Right lobe of liver (tissue), 6 donors: ENCODE data around the gene CUEDC1. TPM values are rescaled to one million over a fixed set of nuclear protein-coding genes. Genes with fewer than 3 reads are reported as not detected.

ENCODE experiments used
- ATAC-seq, 4 donors: fragments of 200-7000 bp; cut with Tn5 transposase; one replicate each; pipeline ENCODE4 v1.9.1; 2020; ENCODE audit warnings: mild to moderate bottlenecking in 4 of 4, moderate library complexity in 4 of 4
- DNase-seq, 3 donors: peaks; one replicate each; pipeline ENCODE4 v3.0.0-alpha.2; 2020
- H3K27ac ChIP-seq, 3 donors: fragments of 200-600 bp; one replicate each; pipeline ENCODE4 v1.8.0; 2022
- H3K27me3 ChIP-seq, 2 donors: fragments of 200-600 bp; one replicate each; pipeline ENCODE4 v1.8.0; 2022
- H3K36me3 ChIP-seq, 4 donors: fragments of 200-600 bp; sonication (generic) in 1 of 4; one replicate each; pipeline versions ENCODE4 v1.5.1 to v1.8.0; 2017 to 2022; ENCODE audit warnings: control low read depth in 1 of 4
- H3K4me1 ChIP-seq, 4 donors: fragments of 200-600 bp; sonication (generic) in 1 of 4; one replicate each; pipeline versions ENCODE4 v1.5.1 to v1.8.0; 2017 to 2022; ENCODE audit warnings: control low read depth in 1 of 4
- H3K4me3 ChIP-seq, 3 donors: fragments of 200-600 bp; one replicate each; pipeline ENCODE4 v1.8.0; 2022
- H3K9me3 ChIP-seq, 4 donors: fragments of 200-600 bp; sonication (generic) in 1 of 4; one replicate each; pipeline versions ENCODE4 v1.5.1 to v1.8.0; 2017 to 2022; ENCODE audit warnings: control low read depth in 1 of 4
- CTCF ChIP-seq, 4 donors: fragments of 200-600 bp in 3 of 4; fragments of 450-650 bp in 1 of 4; IDR thresholded peaks; one replicate each; pipeline versions ENCODE4 v1.5.1 to v1.8.0; 2016 to 2022; ENCODE audit warnings: antibody characterized with exemption in 4 of 4, mild to moderate bottlenecking in 2 of 4
- POLR2A ChIP-seq: fragments of 450-650 bp; IDR thresholded peaks from one replicate; pipeline ENCODE4 v1.6.1; 2017; ENCODE audit warnings: antibody characterized with exemption, mild to moderate bottlenecking
- WGBS: methylation state at CpG from one replicate; pipeline ENCODE4 v1.1.6; 2018; ENCODE audit warnings: low coverage, low lambda C conversion rate; ENCODE audit not compliant: insufficient coverage; ENCODE audit errors: missing lambda C conversion rate; 5-methylcytosine and 5-hydroxymethylcytosine counted together
- intact Hi-C, 2 donors: fragments of 100-400 bp; cut with DNase I; formaldehyde crosslinking; loops; one replicate each; pipeline versions ENCODE4 v1.11.2 to v1.14.1; 2022
- total RNA-seq, 6 experiments: library from RNA; depleted of rRNA in 2 of 6; stranded (reverse); fragments of >200 nt in 2 of 6; fragmentation: NEBNext Ultra II Directional in 3 of 6; extraction: Animal tissue kit (Norgen Biotek cat#: 25700) in 3 of 6; gene quantifications; one replicate each; pipeline versions ENCODE4 v1.1.0 to v1.2.4, GENCODE V29; 2016 to 2023
- donor health status: DM: no; HTN: yes; CAD: no.
- donor health status: DM: no; HTN: no; CAD: no.
- donor health status: DM: no; HTN: no; CAD: no.
- donor health status: DM: no; HTN: yes; CAD: no.
- donor health status: DM: no; HTN: yes; CAD: no.

CUEDC1 gene
- total RNA-seq, 6 experiments from 2014 or later: 4.0 to 8.5 (median 5.5) TPM

GRCh38 chr17:57874434-57875289, 80.5 kb downstream of the CUEDC1 start:
- Histone ChIP-seq H3K9me3 (no peaks in the 10 kb centered on the region), H3K4me1 (no peaks in the 10 kb centered on the region), H3K27me3 (no peaks in the 10 kb centered on the region), H3K4me3 (no peak overlapping the region), H3K36me3 (no peaks in the 10 kb centered on the region), H3K27ac (peak overlapping the region; percentile 38 to 47 (median 44))
- no peak for TF ChIP-seq CTCF (IDR thresholded peaks at IDR 0.05)
- no peak for TF ChIP-seq POLR2A
- DNase-seq: peak in 2 of 3 donors; percentile 52 to 67
- 54% methylated on average over 6 of the region's 33 CpGs for WGBS
- intact Hi-C loops: no loop called here
- ATAC-seq: peak; percentile 64 to 83 (median 75)

- H3K27ac ChIP-seq: peak overlapping the region in 2 of 3 donors; percentile 25 to 38
Measured at GRCh38 chr17:57874058-57874419, 81.2 kb downstream of the CUEDC1 start.

GRCh38 chr17:57873261-57874057, 81.8 kb downstream of the CUEDC1 start:
- no peaks in the 10 kb centered on the region for H3K27me3 ChIP-seq
- peak overlapping the region in 1 of 3 donors; percentile 25 for H3K27ac ChIP-seq
- no peaks in the 10 kb centered on the region for H3K4me1 ChIP-seq
- intact Hi-C loops: no loop called here
- peak in 2 of 4 donors; percentile 14 to 23 for ATAC-seq
- TF ChIP-seq CTCF (IDR thresholded peaks at IDR 0.05) (no peak), POLR2A (no peak)
- H3K36me3 ChIP-seq: no peaks in the 10 kb centered on the region
- H3K9me3 ChIP-seq: no peaks in the 10 kb centered on the region
- WGBS: 70% methylated on average over 11 of the region's 16 CpGs
- no peak overlapping the region for H3K4me3 ChIP-seq
- DNase-seq: no peak

More at GRCh38 chr17:57874058-57874419, 81.2 kb downstream of the CUEDC1 start:
- ATAC-seq: no peak
- TF ChIP-seq POLR2A (no peak), CTCF (IDR thresholded peaks at IDR 0.05) (no peak)
- no peaks in the 10 kb centered on the region for H3K27me3 ChIP-seq
- intact Hi-C loops: no loop called here
- DNase-seq: peak in 1 of 3 donors; percentile 23
- H3K4me3 ChIP-seq: no peak overlapping the region
- no peaks in the 10 kb centered on the region for H3K9me3 ChIP-seq
- H3K4me1 ChIP-seq: no peaks in the 10 kb centered on the region
- WGBS: no CpG with 5 or more reads among the region's 7 CpGs
- no peaks in the 10 kb centered on the region for H3K36me3 ChIP-seq

GRCh38 chr17:57872536-57872935, 82.7 kb downstream of the CUEDC1 start:
- ATAC-seq (no peak), DNase-seq (no peak)
- Histone ChIP-seq H3K27ac (no peak overlapping the region), H3K9me3 (no peaks in the 10 kb centered on the region), H3K36me3 (no peaks in the 10 kb centered on the region), H3K27me3 (no peaks in the 10 kb centered on the region), H3K4me1 (no peaks in the 10 kb centered on the region), H3K4me3 (no peak overlapping the region)
- no peak for TF ChIP-seq CTCF (IDR thresholded peaks at IDR 0.05)
- no peak for TF ChIP-seq POLR2A
- WGBS: no CpG with 5 or more reads among the region's 14 CpGs
- intact Hi-C loops: no loop called here
